Activated naive CD4-positive, alpha-beta T cell treated with anti-CD3 and anti-CD28 coated beads for 36 hours (primary cell): ENCODE measurements around the gene STAT4. TPM values are rescaled to one million over a fixed set of nuclear protein-coding genes. Genes with fewer than 3 reads are reported as not detected.

Source experiments
- CTCF ChIA-PET: fragments of 350-600 bp; sonication (Branson Sonifier 250); formaldehyde crosslinking; loops from one replicate; lab custom pipeline; 2021; ENCODE audit warnings: antibody characterized with exemption; lab: Charles Lee
- DNase-seq: peaks from one replicate; pipeline ENCODE4 v3.0.0-alpha.2; 2020
- H3K27ac Mint-ChIP-seq: one replicate; pipeline ENCODE4 v1.8.0; 2021; ENCODE audit warnings: mild to moderate bottlenecking, mixed read lengths
- H3K27me3 Mint-ChIP-seq: one replicate; pipeline ENCODE4 v1.8.0; 2021; ENCODE audit warnings: low read depth, mixed read lengths
- H3K36me3 Mint-ChIP-seq: one replicate; pipeline ENCODE4 v1.8.0; 2021; ENCODE audit warnings: low read depth, mixed read lengths
- H3K4me1 Mint-ChIP-seq: one replicate; pipeline ENCODE4 v1.8.0; 2021; ENCODE audit warnings: low read depth, mixed read lengths
- H3K4me3 Mint-ChIP-seq: one replicate; pipeline ENCODE4 v1.8.0; 2021; ENCODE audit warnings: mild to moderate bottlenecking, moderate library complexity, mixed read lengths
- H3K9me3 Mint-ChIP-seq: one replicate; pipeline ENCODE4 v1.8.0; 2021; ENCODE audit warnings: mixed read lengths
- intact Hi-C: fragments of 100-400 bp; cut with micrococcal nuclease; formaldehyde crosslinking; loops from one replicate; pipeline ENCODE4 v1.15.1; 2023
- total RNA-seq, 2 experiments: library from RNA; stranded (reverse); gene quantifications; one replicate each; pipeline ENCODE4 v1.2.3, GENCODE V29; 2021

The STAT4 gene
- total RNA-seq, 2 experiments from 2014 or later, result 53.9 to 54.6 TPM

GRCh38 chr2:191053256-191053655 is 97.5 kb downstream of the STAT4 start:
- Mint-ChIP-seq H3K9me3 (no peaks in the 10 kb centered on the region), H3K4me3 (no peak overlapping the region), H3K27me3 (no peaks in the 10 kb centered on the region), H3K27ac (no peak overlapping the region), H3K4me1 (peaks cover 21% of the 10 kb centered on the region), H3K36me3 (peaks cover 2% of the 10 kb centered on the region)
- intact Hi-C loops, result loop anchor here (2.0 to 10.0 kb wide), 2 partner anchors 60 to 192 kb away; partner anchors contain the start of gene MYO1B
- no peak for DNase-seq
- CTCF ChIA-PET, result interaction anchor here (0.6 to 11.3 kb wide), 30 partner anchors 11 to 655 kb away, joined by 3 to 419 read pairs (median 6); partner anchors contain the start of gene STAT4

GRCh38 chr2:191051825-191052778 is 98.7 kb downstream of the STAT4 start:
- CTCF ChIA-PET, result interaction anchor here (0.6 to 11.3 kb wide), 49 partner anchors 12 to 656 kb away, joined by 3 to 419 read pairs (median 4); partner anchors contain the start of gene STAT4
- Mint-ChIP-seq H3K27ac (no peak overlapping the region), H3K27me3 (no peaks in the 10 kb centered on the region), H3K9me3 (no peaks in the 10 kb centered on the region), H3K36me3 (peaks cover 2% of the 10 kb centered on the region), H3K4me3 (no peak overlapping the region), H3K4me1 (peaks cover 19% of the 10 kb centered on the region)
- intact Hi-C loops, result loop anchor here (1.0 to 10.0 kb wide), 5 partner anchors 61 to 469 kb away; partner anchors contain the start of gene MYO1B
- no peak for DNase-seq

- CTCF ChIA-PET, result interaction anchor here (0.8 to 11.3 kb wide), 15 partner anchors 11 to 626 kb away, joined by 3 to 419 read pairs (median 13); partner anchors contain the start of gene STAT4
- no peak overlapping the region for H3K4me3 Mint-ChIP-seq
- intact Hi-C loops, result loop anchor here (10.0 kb wide), 1 partner anchor 194 kb away; the partner anchor contains the start of gene MYO1B
Observed at GRCh38 chr2:191051177-191051576, 99.6 kb downstream of the STAT4 start.

GRCh38 chr2:191050640-191050987 is 100.2 kb downstream of the STAT4 start:
- DNase-seq, result no peak
- intact Hi-C loops, result loop anchor here (10.0 kb wide), 1 partner anchor 194 kb away; the partner anchor contains the start of gene MYO1B
- CTCF ChIA-PET, result interaction anchor here (0.8 to 11.3 kb wide), 10 partner anchors 11 to 474 kb away, joined by 3 to 419 read pairs (median 26); partner anchors contain the start of gene STAT4
- no peak overlapping the region for H3K4me3 Mint-ChIP-seq
- peaks cover 7% of the 10 kb centered on the region for H3K4me1 Mint-ChIP-seq
- no peaks in the 10 kb centered on the region for H3K9me3 Mint-ChIP-seq
- no peaks in the 10 kb centered on the region for H3K27me3 Mint-ChIP-seq
- no peak overlapping the region for H3K27ac Mint-ChIP-seq
- H3K36me3 Mint-ChIP-seq, result no peaks in the 10 kb centered on the region

More at GRCh38 chr2:191051177-191051576, 99.6 kb downstream of the STAT4 start:
- DNase-seq, result no peak
- H3K4me1 Mint-ChIP-seq, result peaks cover 11% of the 10 kb centered on the region
- H3K9me3 Mint-ChIP-seq, result no peaks in the 10 kb centered on the region
- H3K27ac Mint-ChIP-seq, result no peak overlapping the region
- H3K36me3 Mint-ChIP-seq, result no peaks in the 10 kb centered on the region
- no peaks in the 10 kb centered on the region for H3K27me3 Mint-ChIP-seq

- Mint-ChIP-seq H3K9me3 (no peaks in the 10 kb centered on the region), H3K4me3 (no peak overlapping the region), H3K36me3 (peaks cover 4% of the 10 kb centered on the region), H3K27me3 (no peaks in the 10 kb centered on the region), H3K27ac (no peak overlapping the region), H3K4me1 (peaks cover 7% of the 10 kb centered on the region)
- CTCF ChIA-PET, result interaction anchor here (0.6 to 11.3 kb wide), 10 partner anchors 10 to 474 kb away, joined by 3 to 419 read pairs (median 26); partner anchors contain the start of gene STAT4
- DNase-seq, result no peak
- intact Hi-C loops, result loop anchor here (10.0 kb wide), 1 partner anchor 195 kb away; the partner anchor contains the start of gene MYO1B
Observed at GRCh38 chr2:191049728-191050639, 100.8 kb downstream of the STAT4 start.

- H3K4me1 Mint-ChIP-seq, result peaks cover 6% of the 10 kb centered on the region
Observed at GRCh38 chr2:191048073-191048472, 102.7 kb downstream of the STAT4 start.

GRCh38 chr2:191045141-191045540 is 105.7 kb downstream of the STAT4 start:
- no peak overlapping the region for H3K4me3 Mint-ChIP-seq
- H3K4me1 Mint-ChIP-seq, result peaks cover 12% of the 10 kb centered on the region
- H3K27me3 Mint-ChIP-seq, result no peaks in the 10 kb centered on the region
- intact Hi-C loops, result no loop called here
- CTCF ChIA-PET, result interaction anchor here (0.6 to 1.8 kb wide), 2 partner anchors 111 to 684 kb away, joined by 3 to 10 read pairs; no protein-coding TSS in a partner anchor
- H3K27ac Mint-ChIP-seq, result no peak overlapping the region
- peaks cover 5% of the 10 kb centered on the region for H3K9me3 Mint-ChIP-seq
- no peak for DNase-seq
- peaks cover 10% of the 10 kb centered on the region for H3K36me3 Mint-ChIP-seq

More at GRCh38 chr2:191048073-191048472, 102.7 kb downstream of the STAT4 start:
- Mint-ChIP-seq H3K4me3 (no peak overlapping the region), H3K9me3 (peaks cover 5% of the 10 kb centered on the region), H3K36me3 (peaks cover 10% of the 10 kb centered on the region), H3K27me3 (no peaks in the 10 kb centered on the region), H3K27ac (no peak overlapping the region)
- DNase-seq, result no peak
- CTCF ChIA-PET, result interaction anchor here (0.7 to 11.3 kb wide), 3 partner anchors 28 to 474 kb away, joined by 3 to 419 read pairs (median 4); no protein-coding TSS in a partner anchor
- intact Hi-C loops, result no loop called here

GRCh38 chr2:191043438-191043837 is 107.4 kb downstream of the STAT4 start:
- H3K4me3 Mint-ChIP-seq, result no peak overlapping the region
- no peak overlapping the region for H3K27ac Mint-ChIP-seq

GRCh38 chr2:191041418-191042161 is 109.2 kb downstream of the STAT4 start:
- H3K27me3 Mint-ChIP-seq, result no peaks in the 10 kb centered on the region
- H3K27ac Mint-ChIP-seq, result no peak overlapping the region

More at GRCh38 chr2:191043438-191043837, 107.4 kb downstream of the STAT4 start:
- intact Hi-C loops, result no loop called here
- Mint-ChIP-seq H3K4me1 (peaks cover 25% of the 10 kb centered on the region), H3K9me3 (peaks cover 5% of the 10 kb centered on the region), H3K27me3 (no peaks in the 10 kb centered on the region), H3K36me3 (peaks cover 22% of the 10 kb centered on the region)
- CTCF ChIA-PET, result interaction anchor here (3.0 kb wide), 1 partner anchor 112 kb away, joined by 9 read pairs; no protein-coding TSS in a partner anchor
- no peak for DNase-seq

GRCh38 chr2:191039616-191040015 is 111.2 kb downstream of the STAT4 start:
- peaks cover 38% of the 10 kb centered on the region for H3K4me1 Mint-ChIP-seq
- DNase-seq, result no peak
- intact Hi-C loops, result no loop called here
- no peaks in the 10 kb centered on the region for H3K27me3 Mint-ChIP-seq
- peaks cover 5% of the 10 kb centered on the region for H3K9me3 Mint-ChIP-seq
- no peak overlapping the region for H3K27ac Mint-ChIP-seq
- H3K4me3 Mint-ChIP-seq, result no peak overlapping the region
- CTCF ChIA-PET, result interaction anchor here (0.6 to 5.7 kb wide), 4 partner anchors 9 to 258 kb away, joined by 3 to 40 read pairs (median 14); no protein-coding TSS in a partner anchor
- peaks cover 37% of the 10 kb centered on the region for H3K36me3 Mint-ChIP-seq

More at GRCh38 chr2:191041418-191042161, 109.2 kb downstream of the STAT4 start:
- Mint-ChIP-seq H3K9me3 (peaks cover 5% of the 10 kb centered on the region), H3K4me3 (no peak overlapping the region), H3K4me1 (peaks cover 38% of the 10 kb centered on the region), H3K36me3 (peaks cover 37% of the 10 kb centered on the region)
- intact Hi-C loops, result no loop called here
- CTCF ChIA-PET, result interaction anchor here (3.0 to 5.7 kb wide), 2 partner anchors 10 to 114 kb away, joined by 9 to 40 read pairs; no protein-coding TSS in a partner anchor
- DNase-seq, result no peak
